ES-I3 (cell line): Measurements from ENCODE around the gene IL17C.

Experiments used
- H3K36me3 ChIP-seq: 2 replicates; pipeline ENCODE4 v1.6.1; 2013; ENCODE audit warnings: mild to moderate bottlenecking, low read length, control low read depth, moderate library complexity; ENCODE audit not compliant: insufficient read depth
- H3K4me1 ChIP-seq: 2 replicates; pipeline ENCODE4 v1.6.1; 2013; ENCODE audit warnings: mild to moderate bottlenecking, control low read depth, low read length; ENCODE audit not compliant: insufficient read depth
- H3K9ac ChIP-seq: 2 replicates; pipeline ENCODE4 v1.6.1; 2013; ENCODE audit warnings: low read depth, mild to moderate bottlenecking, low read length, moderate library complexity
- H3K9me3 ChIP-seq: 2 replicates; pipeline ENCODE4 v1.6.1; 2013; ENCODE audit warnings: mild to moderate bottlenecking, low read length, moderate library complexity; ENCODE audit not compliant: control insufficient read depth, insufficient read depth

The IL17C gene

GRCh38 chr16:88640039-88640495 lies 1.7 kb downstream of the IL17C start:
- no peaks in the 10 kb centered on the region for H3K9me3 ChIP-seq
- H3K36me3 ChIP-seq: no peaks in the 10 kb centered on the region
- no peak overlapping the region for H3K9ac ChIP-seq
- H3K4me1 ChIP-seq: peaks cover 4% of the 10 kb centered on the region; the same call in 1 of the 2 replicates

GRCh38 chr16:88640498-88641247 lies 2.3 kb downstream of the IL17C start:
- Histone ChIP-seq H3K4me1 (peaks cover 4% of the 10 kb centered on the region; the same call in 1 of the 2 replicates), H3K36me3 (no peaks in the 10 kb centered on the region), H3K9me3 (no peaks in the 10 kb centered on the region), H3K9ac (no peak overlapping the region)

DNA sequence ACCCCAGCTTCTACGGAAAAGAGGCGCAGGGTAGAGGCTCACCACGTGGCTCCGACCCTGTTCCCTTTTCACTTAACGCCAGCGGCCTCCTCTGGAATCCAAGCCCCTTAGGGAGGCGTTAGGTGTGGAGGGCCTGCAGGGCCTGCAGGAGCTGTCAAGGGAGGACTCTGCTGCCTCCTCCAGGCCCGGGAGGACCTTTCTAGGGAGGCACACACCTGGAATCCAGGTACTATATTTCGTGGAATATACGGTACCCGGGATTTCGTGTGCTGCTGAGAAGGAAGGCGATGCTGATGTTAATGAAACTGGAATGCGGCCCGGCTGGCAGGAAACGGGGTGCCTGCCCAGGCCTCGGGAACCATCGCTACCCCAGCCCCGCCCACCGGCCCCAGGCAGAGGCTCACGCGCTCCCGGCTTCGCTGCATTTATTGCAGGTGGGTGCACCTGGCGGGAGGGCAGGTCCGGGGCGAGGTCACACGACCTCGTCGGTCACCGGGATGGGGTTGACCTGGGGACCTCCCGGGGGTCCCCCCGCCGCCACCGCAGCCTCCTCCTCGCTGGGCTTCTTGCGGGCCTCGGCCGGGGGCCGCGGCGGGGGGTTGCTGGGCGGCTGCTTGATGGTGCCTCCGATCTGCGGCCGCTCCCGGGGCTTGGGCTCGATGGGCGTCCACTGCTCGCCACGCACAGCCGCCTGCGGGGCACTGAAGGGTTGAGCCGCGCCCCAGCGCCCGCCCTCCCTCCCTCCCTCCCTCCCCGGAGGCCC lies 4.7 kb downstream of the IL17C start:
- H3K4me1 ChIP-seq: peaks cover 2% of the 10 kb centered on the region; the same call in 1 of the 2 replicates
- no peaks in the 10 kb centered on the region for H3K9me3 ChIP-seq
- H3K36me3 ChIP-seq: no peaks in the 10 kb centered on the region
- H3K9ac ChIP-seq: no peak overlapping the region

GRCh38 chr16:88643644-88643932 lies 5.2 kb downstream of the IL17C start:
- Histone ChIP-seq H3K36me3 (no peaks in the 10 kb centered on the region), H3K9ac (no peak overlapping the region), H3K4me1 (no peaks in the 10 kb centered on the region; the same call in 1 of the 2 replicates), H3K9me3 (no peaks in the 10 kb centered on the region)

DNA sequence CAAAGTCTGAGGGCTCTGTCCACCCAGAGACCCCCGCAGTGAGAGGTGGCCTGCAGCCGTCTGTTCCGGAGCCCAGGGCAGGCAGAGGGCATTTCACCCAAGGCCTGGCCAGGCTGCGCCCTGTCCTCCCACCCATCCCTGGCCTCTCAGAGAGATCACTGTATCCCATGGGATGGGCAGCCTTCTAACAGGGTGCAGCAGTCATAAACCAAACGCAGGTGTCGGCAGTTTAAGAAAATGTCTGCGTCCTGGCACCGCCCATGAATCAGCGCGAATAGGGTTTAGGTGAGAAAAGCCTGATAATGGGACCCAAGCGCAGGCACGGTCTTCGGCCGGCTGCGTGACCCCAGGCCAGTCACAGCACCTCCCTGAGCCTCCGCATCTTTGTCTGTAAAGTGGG lies 7.1 kb downstream of the IL17C start:
- Histone ChIP-seq H3K9ac (no peak overlapping the region), H3K4me1 (no peaks in the 10 kb centered on the region; the same call in 1 of the 2 replicates), H3K9me3 (no peaks in the 10 kb centered on the region), H3K36me3 (no peaks in the 10 kb centered on the region)

- Histone ChIP-seq H3K9ac (no peak overlapping the region), H3K9me3 (no peaks in the 10 kb centered on the region), H3K4me1 (no peaks in the 10 kb centered on the region; the same call in 1 of the 2 replicates), H3K36me3 (no peaks in the 10 kb centered on the region)
These were observed 7.6 kb downstream of the IL17C start for GRCh38 chr16:88645941-88646340.

DNA sequence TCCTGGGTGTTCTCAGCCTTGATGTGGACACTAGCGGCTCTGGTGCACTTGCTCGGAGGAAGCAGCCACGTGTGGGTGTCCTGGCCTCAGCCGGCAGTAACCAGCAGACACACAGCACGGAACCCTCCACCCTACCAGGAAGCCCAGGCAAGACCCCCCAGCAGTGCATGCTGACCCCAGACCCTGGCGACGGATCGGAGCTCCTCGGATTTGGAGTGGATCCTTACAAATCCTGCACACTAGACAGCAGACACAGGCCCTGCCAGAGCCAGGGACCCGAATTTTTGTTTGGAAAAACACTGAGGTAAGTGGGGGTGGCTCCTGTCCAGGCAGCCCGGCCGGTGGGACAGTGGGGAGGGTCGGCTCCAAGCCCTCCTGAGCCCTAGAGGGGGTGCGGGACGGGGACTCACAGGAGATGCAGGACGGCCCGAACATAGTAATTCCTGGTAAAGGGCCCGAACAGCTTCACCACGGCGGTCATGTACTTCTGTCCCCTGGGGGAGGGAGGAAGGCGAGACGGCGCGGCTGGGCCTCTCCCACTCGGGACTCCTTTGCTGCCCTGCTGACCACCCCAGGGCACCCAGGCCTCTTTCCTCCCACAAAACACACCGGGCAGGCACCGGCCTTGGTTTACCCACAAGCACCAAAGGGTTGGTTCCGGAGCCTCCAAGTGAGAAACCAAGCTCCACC lies 8.1 kb downstream of the IL17C start:
- H3K9ac ChIP-seq: no peak overlapping the region
- H3K9me3 ChIP-seq: no peaks in the 10 kb centered on the region
- no peaks in the 10 kb centered on the region; the same call in 1 of the 2 replicates for H3K4me1 ChIP-seq
- H3K36me3 ChIP-seq: no peaks in the 10 kb centered on the region

DNA sequence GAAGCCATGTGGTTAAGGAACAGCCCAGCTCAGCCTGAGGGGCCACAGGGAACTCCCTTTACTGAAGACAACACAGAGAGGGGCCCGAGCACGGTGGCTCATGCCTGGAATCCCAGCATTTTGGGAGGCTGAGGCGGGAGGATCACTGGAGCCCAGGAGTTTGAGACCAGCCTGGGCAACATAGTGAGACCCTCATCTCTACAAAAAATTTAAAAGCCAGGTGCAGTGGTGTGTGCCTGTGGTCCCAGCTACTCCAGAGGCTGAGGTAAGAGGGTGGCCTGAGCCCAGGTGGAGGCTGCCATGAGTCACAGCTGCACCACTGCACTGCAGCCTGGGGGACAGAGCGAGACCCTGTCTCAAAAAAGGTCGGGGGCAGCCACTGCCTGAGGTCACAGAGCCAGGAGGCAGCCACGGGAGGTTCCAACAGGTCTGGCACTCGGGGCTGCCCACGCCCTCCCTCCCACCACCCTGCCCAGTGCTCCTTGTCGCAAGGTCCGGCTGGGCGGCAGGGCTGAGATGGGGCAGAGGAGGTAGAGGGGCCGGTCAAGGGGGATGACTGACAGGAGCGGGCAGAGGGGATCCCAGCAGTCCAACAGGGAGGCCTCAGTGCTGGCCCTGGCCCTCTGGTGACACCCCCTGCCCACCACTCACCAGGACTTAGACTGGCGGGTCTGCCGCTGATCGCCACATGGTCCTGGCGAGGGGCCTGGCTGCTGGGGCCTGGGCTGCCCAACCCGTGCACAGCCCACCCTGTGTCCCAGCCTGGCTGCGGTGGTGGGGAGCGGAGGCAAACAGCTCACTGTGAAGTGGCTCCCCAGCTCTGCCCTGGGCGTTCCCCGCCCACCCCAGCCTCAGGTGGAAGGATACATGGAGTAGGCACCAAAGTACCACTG lies 9.1 kb downstream of the IL17C start:
- no peak overlapping the region for H3K9ac ChIP-seq
- H3K4me1 ChIP-seq: no peaks in the 10 kb centered on the region; the same call in 1 of the 2 replicates
- H3K36me3 ChIP-seq: no peaks in the 10 kb centered on the region
- no peaks in the 10 kb centered on the region for H3K9me3 ChIP-seq

DNA sequence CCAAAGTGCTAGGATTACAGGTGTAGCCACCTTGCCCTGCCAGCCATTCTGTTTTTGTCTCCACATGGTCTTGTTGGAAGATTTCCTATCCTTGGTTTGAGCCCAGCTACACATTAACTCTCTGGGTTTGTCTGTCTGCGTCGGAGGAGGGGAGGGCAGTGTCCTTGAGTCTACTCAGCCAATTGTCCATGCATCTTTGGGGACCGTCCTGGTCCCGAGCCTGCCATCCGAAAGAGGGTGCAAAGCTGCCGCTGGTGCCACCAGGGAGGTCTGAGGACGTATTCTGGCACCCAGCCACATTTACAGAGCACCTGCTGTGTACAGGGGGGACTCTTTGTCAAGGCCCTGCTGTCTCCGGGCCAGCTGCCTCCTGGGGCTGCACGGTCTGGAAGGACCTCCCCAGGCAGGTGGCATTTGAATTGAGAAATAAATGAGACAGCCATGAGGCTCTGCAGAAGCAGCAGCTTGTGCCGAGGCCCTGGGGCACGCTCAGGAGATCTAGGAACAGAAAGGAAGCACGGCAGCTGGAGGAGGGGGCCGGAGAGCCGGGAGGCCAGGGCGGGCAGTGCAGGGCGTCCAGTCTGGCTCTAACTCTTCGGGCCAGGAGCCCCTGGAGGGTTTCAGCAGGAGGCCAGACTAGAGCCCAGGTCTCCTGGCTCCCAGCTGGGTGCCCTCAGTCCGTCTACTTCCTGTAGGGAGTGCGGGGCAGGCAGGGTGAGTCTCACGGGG lies 11.0 kb downstream of the IL17C start:
- no peaks in the 10 kb centered on the region for H3K36me3 ChIP-seq
- peak overlapping the region; percentile 79; the same call in 1 of the 2 replicates for H3K9ac ChIP-seq
- no peaks in the 10 kb centered on the region for H3K9me3 ChIP-seq
- no peaks in the 10 kb centered on the region; the same call in 1 of the 2 replicates for H3K4me1 ChIP-seq

- H3K4me1 ChIP-seq: no peaks in the 10 kb centered on the region; the same call in 1 of the 2 replicates
- peak overlapping the region; percentile 79 for H3K9ac ChIP-seq
- H3K9me3 ChIP-seq: no peaks in the 10 kb centered on the region
- no peaks in the 10 kb centered on the region for H3K36me3 ChIP-seq
These were observed 11.8 kb downstream of the IL17C start for GRCh38 chr16:88649924-88650748.

GRCh38 chr16:88650749-88651275 lies 12.4 kb downstream of the IL17C start, which contains the start of gene CYBA:
CYBA (minus strand) TSS chr16:88651053; CDS start chr16:88651013, 40 bp downstream.
- Histone ChIP-seq H3K9me3 (no peaks in the 10 kb centered on the region), H3K9ac (peak within 1 kb of the TSS; percentile 79), H3K4me1 (no peaks in the 10 kb centered on the region; the same call in 1 of the 2 replicates), H3K36me3 (no peaks in the 10 kb centered on the region)

GRCh38 chr16:88651276-88651988 lies 13.1 kb downstream of the IL17C start:
- H3K36me3 ChIP-seq: no peaks in the 10 kb centered on the region
- H3K4me1 ChIP-seq: no peaks in the 10 kb centered on the region; the same call in 1 of the 2 replicates
- no peaks in the 10 kb centered on the region for H3K9me3 ChIP-seq
- peak overlapping the region; percentile 79; the same call in 1 of the 2 replicates for H3K9ac ChIP-seq
